ENCODE results near the gene SUFU. TPM values are rescaled to one million over a fixed set of nuclear protein-coding genes. Genes with fewer than 3 reads are reported as not detected.

Gene SUFU
- total RNA-seq, 1 experiment from 2014 or later: 4.0 TPM

DNA sequence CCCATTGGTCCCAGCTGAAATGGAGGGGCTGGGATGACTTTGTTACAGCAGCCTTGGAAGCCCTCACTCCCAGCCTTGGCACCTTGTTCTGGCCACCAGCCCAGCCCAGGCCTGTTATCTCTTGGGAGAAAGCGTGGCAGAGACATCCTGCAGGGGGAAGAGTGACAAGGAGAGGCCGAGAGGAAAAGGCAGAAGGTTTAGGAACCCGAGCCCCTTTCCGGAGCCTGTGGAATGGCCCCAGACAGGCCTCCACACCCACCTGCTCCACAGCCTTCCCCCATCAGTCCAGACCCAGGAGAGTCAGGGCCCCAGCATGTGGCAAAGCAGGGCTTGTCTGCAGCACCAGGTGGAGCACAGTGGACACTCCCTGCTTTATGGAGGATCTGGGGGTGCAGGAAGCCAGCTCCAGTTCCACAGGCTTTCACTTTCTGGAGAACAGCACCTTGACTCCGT lies 116.4 kb downstream of the SUFU start:
- DNase-seq (ENCODE audit: low read depth): no peak

DNA sequence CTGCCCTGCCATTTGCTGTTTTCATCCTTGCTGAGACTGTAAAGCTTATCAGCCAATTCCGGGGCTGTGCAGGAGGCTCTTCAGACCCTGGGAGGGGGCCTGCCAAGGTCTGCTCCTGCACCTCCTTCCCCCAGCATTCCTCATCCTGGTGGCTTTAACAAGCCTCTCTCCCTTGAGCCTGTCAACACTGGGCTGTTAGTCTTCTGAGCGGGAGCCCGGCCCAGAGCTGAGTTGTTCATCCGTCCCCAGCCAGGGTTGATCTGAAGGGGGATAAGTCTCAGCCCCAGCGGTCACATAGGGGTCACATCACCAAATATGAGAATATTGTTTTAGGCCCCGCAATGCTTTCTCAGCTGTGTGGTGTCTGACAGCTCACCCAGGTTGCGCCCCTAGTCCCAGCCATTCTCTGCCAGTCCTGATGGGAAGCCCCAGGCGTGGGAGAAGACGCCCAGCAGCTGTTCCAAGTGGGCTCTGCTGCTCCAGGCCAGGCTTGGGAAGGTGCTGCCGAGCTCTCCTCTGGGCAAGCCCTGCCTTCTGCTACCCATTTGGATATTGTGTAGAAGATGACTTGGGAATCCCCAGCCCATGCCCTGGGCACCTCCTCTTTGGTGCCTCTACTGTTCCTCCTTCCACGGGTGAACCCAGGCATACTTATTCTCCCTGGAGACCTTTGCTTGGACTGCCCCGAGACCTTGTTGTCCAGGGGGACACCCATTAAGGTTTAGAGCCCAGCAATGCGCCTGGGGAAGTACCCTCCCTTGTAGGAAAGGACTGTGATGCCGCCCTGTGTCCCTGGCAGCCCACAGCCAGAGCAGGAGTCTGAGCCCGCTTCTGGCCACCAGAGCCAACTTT lies 117.0 kb downstream of the SUFU start:
- no peak for DNase-seq (ENCODE audit: low read depth)

DNA sequence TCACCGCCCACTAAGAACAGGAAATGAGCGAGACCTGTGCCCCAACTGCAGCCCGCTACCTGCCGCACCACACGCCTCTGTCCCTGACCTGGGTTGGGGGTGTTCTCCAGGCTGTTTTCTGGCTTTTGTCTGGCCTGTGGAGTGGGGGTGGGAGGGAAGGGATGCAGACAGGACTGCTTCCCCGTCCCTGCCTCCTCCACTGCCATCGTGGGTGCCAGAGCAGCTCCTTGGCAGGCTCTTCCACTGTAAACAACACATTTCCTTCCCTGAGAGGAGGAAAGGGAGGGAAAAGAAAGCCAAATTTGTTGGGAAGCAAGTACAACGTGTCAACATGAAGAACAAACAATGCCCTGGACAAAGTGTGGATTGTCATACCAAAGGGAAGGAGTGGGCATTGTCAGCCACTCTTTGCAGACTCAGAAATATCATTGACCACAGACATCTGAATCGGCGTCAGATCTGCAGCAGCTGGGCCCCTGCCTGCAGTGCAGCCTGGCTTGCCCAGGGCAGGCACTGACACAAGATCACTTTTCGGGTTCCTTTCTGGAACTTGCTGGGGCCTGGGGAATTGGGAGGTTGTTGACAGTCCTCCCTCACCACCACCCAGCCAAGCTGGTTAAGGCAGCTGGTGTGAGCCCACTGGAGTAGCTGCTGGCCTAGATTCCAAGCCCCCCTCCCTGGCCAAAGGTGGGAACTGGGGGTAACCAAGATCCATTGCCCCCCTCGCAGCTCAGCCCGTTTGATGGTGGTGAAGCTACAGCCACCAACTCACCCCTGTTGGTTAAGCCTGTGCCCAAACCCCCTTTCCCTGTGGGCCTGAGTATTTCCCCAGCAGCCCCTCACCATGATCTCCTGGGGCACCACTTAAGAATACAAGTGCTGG lies 117.9 kb downstream of the SUFU start:
- DNase-seq (ENCODE audit: low read depth): no peak

DNA sequence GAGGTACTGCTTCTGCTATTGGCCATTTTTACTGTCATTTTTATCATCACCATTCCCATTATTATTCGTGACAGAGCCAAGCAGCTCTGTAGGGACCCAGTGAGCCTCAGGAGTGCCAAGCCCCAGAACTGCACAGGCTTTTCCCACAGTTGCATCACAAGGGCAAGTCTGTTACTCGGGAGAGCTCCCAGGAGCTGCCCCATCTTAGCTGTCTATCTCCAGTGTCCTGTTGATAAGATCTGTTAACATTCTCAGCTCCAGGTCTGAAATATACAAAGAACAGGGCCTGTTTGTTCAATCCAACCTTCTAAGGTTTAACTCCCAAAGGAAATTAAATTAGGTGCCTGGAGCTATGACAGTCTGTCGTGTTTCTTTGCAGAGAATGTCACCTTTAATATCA lies 120.3 kb downstream of the SUFU start:
- no peak for DNase-seq (ENCODE audit: low read depth)

DNA sequence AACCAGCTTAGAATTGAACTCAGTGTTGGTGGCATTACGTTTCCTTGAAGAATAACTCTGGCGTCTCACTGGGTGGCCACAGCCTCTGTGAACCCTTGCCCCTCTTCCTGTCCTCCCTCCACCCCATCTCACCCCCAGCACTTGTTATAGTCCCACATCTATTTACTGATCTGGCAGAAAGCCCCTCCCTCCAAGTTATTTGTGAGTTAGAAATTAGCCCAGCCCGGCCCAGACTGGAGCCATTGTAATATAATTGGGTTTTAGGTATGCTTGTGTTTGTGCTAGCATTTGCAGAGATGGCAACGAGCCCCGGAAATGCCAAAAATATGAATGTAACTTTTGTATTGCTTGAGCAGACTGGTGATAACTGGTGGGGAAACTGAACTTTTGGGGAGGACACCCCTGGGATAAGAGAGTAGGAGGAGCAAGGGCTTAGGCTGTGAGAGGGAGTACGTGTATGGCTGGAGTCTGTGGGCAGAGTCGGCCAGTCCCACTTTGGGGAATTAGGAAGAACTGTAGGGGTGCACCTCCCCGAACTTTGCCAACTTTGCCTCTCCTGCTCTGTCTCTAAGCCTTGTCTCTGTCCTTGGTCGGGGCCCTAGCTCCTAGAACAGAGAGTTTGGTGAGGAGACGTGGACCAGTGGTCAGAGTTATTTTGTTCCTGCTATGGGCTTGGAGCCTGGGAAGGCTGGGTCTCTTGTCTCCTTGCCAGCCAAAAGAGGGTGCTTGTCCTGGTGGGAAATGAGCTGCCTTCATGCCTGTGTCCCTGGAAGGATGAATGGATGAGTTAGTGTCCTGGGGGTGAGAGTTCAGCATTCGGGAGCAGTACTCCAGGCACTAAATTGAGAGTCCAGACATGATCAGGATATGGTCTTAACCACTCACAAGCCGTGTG lies 121.2 kb downstream of the SUFU start:
- no peak for DNase-seq (ENCODE audit: low read depth)

DNA sequence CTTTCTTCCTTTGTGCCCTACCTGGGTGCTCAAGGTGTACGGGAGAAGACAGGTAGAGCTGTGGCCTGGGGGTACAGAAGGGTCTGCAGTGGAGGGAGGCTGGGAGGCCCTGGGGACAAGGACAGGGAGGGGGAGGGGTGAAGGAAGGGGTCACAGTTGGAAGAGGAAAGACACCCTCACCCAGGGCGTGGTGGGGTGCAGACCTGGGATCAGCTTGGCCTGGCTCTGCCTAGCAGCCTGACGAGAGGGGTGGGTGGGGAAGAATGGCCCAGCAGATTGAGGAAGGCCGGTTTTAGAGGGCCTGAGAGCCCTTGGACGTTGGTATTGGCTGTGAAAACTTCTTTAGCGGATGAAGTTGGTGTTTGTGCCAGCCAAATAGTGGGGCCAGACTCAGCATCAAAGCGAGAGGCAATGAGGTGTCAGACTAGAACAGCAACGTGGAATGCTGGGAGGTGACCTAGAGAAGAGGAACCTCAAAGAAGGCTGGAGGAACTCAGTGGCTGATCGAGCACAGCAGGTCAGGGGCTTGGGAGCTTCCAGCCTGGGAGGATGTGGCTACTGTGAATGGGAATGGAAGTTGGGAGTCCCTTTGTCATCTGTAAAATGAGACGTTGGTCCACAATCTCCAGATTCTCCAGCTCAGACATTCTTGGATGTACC lies 122.4 kb downstream of the SUFU start:
- no peak for DNase-seq (ENCODE audit: low read depth)

DNA sequence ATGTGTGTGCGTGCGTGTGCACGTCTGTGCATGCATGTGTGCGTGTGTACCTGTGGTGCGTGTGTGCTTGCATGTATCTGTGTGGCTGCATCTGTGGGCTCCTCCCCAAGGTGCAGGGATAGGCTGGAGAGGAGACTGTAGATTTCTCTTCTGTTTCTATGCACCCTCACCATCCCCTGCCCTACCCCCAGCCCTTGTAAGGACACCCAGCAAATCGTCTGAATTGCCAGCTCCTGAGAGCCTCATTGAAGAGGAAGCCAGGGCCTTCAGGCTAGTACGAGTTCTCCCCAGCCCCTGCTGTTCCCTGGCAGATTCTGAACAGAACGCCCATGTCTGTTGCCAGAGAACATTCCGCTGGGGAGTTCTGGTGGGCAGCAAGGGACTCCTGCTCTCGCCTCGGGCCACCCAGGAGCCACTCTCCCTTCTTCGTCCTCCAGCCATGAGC lies 123.5 kb downstream of the SUFU start:
- no peak for DNase-seq (ENCODE audit: low read depth)

DNA sequence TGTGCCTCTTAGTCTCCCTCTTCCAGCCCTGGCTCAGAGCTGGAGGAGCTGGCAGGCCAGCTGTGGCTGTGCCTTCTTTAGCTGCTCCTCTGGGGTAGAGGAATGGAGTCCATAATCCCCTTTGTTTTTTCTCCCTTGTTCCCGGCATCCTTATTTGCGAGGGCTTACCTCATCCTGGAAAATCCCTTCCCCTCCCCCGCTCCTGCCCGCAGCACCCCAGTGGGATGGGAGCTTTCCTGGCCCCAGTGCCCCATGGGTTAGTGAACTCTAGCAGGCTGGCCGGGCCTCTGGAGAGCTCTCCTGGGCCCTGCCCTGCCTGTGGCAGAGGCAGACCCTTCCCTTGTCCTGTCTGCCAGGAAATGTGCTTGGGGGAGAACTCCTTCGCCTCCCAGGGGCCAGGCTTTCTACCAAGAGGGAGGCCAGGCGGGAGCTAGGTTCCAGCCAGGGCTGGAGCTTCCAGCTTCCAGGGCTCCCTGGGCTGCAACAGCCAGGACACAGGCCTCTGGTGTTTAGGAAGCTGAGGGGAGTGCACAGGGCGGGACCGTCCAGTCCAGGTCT lies 124.0 kb downstream of the SUFU start:
- DNase-seq (ENCODE audit: low read depth): peak; percentile 75

DNA sequence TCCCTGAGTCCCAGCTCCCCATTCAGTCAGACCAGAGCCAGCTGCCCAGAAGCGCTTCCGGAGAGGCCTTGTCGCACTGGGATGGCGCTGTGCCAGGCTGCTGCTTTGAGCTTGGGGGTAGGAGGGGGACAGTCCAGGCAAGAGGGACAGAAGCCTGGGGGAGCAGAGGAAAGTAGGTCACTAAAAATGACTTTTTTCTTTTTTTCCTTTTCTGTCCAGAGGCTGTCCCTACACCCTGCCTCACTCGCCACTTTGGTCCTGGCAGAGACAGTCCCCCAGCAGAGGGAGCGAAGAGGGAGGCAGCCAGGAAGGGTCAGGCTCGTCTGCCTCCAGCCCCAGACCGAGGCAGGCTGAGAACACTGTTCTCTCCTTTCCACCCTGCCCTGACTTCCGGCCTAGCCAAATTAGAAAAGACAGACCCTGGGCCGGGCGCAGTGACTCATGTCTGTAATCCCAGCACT lies 124.7 kb downstream of the SUFU start:
- DNase-seq (ENCODE audit: low read depth): peak; percentile 57

DNA sequence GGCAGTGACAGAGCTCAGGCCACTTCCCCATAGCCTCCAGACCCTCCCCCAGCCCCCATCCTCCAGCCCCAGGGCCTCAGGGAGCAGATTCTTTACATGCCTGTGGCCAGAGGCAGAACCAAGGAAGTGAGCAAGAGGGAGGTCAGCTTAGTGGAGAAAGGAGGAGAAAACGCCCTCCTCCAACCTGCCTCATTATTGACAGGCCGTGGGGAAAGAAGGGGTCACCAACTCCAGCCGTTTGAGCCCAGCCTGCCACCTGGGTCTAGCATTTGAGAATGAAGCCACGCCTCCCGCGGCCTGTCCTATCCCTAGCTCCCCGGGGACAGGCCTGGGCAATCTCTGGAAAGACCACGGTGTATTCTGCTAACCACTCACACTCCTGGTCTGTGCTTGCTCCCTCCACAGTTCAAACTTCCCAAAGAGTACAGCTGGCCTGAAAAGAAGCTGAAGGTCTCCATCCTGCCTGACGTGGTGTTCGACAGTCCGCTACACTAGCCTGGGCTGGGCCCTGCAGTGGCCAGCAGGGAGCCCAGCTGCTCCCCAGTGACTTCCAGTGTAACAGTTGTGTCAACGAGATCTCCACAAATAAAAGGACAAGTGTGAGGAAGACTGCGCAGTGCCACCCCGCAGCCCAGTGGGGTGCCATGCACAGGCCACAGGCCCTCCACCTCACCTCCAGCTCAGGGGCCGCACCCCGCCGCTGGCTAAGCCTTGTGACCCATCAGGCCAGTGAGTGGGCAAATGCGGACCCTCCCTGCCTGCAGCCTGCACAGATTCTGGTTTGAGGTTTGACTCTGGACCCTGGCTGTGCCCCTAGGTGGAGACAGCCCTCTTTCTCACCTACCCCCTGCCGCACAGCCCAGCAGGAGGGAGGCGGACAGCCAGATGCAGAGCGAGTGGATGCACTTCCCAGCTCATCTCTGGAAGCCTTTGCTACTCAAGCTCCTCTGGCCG lies 126.2 kb downstream of the SUFU start:
- peak; percentile 87 for DNase-seq (ENCODE audit: low read depth)

DNA sequence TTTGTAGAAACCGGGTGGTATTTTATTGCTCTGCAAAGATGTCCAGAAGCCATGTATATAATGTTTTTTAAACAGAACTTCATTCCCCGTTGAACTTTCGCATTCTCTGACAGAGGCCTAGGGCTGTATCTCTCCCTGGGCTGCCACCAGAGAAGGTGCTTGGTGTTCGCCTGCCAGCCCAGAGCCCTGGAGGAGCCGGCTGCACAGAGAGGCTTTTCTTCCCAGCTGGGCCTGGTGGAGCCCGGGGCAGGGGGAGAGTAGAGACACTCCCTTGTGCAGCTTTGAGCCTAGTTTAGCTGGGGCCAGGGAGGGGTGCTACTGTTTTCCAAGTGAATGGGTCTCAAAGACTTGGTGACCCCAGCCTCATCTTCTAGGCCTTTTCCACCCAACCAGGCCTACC lies 126.9 kb downstream of the SUFU start:
- DNase-seq (ENCODE audit: low read depth): no peak

DNA sequence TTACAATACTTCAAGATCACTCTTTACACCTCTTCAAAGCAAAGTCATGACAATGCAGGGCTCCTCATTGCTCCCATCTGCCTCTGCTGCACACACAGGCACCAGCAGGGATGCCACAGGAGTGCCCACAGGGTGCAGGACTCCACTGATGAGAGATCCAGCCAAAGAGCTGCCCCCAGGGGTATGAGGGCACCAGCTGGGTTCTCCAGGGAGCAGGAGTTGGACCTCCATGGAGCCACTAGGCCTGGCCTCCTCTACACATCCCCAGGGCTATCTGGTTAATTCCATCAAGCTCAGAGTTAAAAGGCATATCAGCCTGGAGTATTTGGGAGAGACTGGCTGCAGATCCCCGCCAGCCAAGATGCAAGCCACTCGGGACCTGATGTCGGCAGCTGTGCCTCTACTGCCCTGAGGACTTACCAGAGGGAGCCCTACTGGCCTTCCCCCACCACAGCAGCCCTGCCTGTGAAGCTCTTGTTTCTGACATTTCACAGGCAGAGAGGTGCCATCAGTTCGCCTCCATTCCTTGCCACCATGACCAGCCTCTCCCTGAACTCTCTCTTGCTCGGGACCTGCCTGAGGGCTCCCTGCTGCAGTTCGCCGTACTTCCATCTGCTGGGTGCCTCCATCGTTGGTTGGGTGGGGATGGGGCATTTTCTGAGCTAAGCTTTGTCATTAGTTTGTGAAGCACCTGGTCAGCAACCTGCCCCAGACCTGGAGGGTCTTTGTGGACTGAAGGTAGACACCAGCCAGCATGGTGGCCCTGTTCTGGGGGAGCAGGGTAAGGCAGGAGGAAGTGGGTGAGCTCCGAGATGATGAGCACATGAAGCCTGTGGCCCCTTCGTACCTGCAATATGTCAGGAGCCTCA lies 128.0 kb downstream of the SUFU start:
- DNase-seq (ENCODE audit: low read depth): no peak

DNA sequence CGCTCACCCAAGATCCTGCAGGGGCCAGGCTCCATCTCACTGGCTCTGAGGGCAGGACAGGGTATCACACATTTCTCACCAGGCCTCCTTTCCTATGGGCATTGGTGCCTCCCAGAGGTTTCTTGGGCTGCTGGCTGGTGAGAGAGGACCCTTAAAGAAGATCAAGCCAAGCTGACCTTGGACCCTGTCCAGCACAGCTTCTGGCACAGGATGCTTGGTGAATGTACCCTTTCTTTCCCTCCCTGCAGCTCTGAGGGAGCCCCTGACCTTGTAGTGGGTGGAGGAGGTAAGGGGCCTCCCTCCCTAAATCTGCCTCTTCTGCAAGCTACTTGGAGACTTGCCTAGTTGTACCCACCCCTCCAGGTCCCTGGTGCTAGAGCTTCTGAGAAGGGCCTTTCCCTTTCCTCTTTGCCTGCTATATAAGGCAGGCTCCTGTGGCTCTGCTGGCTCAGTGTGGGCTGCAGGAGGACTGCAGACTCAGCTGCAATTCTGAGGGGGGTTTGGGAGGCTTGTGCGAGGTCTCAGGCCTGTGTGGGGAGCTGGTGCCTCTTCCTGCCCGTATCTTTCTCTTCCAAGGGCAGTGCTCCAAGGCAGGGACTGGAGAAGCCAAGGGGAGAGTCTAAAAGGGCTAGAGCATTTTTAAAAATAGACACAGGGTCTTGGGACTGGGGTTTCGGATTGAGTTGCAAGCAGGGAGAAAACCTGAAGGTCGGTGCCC lies 128.8 kb downstream of the SUFU start:
- DNase-seq (ENCODE audit: low read depth): peak; percentile 42

DNA sequence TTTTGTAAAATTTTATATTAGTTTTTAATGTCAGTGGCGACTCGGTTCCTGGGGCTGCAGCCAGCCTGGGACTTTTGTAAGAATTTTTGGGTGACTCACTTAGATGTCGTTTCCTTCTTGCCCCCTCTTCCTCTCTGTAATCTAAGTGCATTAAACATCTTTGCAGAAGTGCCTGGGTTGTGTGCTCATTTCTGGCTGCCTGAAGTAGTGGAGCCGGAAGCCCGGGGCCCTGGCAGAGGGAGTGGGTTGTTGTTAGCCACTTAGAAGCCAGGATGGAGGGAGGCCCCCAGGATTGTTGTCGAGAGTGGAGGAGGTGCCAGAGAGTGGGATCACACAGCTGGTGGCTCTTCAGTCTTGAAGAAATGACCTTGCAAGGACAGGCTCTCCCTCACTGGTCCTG lies 129.5 kb downstream of the SUFU start:
- DNase-seq (ENCODE audit: low read depth): peak; percentile 66

DNA sequence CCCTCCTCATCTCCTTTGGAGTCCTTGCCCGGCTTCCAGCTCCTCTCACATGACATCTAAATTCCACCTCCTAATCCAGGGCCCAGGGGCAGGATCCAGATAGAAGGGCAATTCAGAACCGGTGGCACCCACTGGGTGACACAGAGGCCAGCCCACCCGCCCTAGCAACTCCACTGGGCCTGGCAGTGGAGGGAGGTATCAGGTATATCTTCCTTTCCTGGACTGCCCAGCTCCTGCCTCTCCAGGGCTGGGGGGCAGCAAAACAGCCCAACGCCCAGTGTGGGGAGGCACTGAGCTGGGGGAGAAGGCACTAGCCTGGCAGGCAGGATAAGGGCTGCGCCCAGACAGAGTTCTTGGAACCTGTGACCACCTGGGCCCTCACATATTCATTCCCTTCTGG lies 130.1 kb downstream of the SUFU start:
- DNase-seq (ENCODE audit: low read depth): no peak

DNA sequence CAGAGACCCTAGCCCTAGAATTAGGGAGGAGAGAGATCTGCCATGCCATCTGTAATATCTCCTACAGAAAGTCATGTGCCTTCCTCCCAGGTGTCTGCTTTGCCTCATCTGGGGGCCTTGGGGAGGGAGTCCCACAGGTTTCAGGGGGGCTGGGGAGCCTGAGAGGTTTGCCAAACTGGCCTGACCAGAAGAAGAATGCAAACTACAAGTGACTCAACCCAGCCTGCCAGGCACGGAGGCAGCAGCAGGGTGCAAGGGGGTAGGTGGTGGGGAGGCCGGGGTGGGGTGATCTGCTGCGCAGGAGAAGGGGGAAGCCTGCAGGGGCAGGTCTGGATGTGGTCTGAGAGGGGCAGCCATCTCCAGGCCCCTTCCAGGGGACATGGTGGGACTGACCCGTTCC lies 130.9 kb downstream of the SUFU start:
- no peak for DNase-seq (ENCODE audit: low read depth)

DNA sequence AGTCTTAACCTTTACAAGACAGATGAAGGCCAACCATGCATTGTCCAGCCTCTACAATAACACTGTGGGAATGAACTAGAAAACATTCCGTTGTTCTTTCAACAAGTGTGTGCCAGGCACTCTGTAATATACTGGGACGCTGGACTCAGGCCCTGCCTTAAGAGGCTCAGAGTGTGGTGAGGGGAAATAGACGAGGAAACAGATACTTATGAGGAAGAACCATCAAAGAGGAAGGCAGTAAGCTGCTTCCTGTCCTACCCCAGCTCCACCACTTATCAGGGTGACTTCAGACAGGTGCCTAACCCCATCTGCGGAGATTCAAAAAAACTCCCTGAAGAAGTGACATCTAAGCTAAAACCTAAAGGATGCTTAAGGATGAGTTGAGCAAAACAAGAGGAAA lies 131.6 kb downstream of the SUFU start:
- DNase-seq (ENCODE audit: low read depth): no peak

DNA sequence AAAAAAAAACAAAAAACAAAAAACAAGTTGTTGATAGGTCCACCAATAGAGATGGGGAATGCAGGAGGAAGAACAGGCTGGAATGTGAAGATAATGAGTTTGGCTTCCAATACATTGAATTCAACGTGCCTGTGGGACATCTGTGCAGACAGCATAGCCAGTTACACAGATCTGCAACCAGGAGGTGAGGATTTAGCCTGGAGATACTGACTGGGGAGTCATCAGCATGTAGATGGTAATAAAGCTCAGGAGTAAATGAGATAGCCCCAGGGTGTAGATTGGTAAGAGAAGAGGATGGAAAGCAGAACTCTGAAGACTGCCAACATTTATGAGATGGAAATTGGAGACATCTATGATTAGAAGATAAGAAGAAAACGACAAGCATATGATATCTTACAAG lies 135.8 kb downstream of the SUFU start:
- DNase-seq (ENCODE audit: low read depth): no peak

Measured in RPMI7951 (cell line).